HL-60 (cell line): ENCODE measurements around the gene SGCE.

Experiments
- DNase-seq, 2 experiments: peaks; one replicate each; pipeline ENCODE4 v3.0.0-alpha.2; 2010 to 2020; ENCODE audit warnings: low read depth in 1 of 2, low spot score in 1 of 2
- H3K27ac ChIP-seq: fragments of 250-450 bp; sonication (Bioruptor Pico); replicated peaks from 2 replicates; pipeline ENCODE4 v1.5.1; 2020; ENCODE audit warnings: mild to moderate bottlenecking, moderate library complexity
- H3K27me3 ChIP-seq: fragments of 250-450 bp; sonication (Bioruptor Pico); 2 replicates; pipeline ENCODE4 v1.5.1; 2021; ENCODE audit warnings: mild to moderate bottlenecking, moderate library complexity; ENCODE audit not compliant: insufficient read depth, poor library complexity, severe bottlenecking
- H3K4me3 ChIP-seq: replicated peaks from 2 replicates; pipeline ENCODE4 v1.5.1; 2011; ENCODE audit warnings: mild to moderate bottlenecking, control low read depth, low read length; ENCODE audit not compliant: insufficient read depth
- GABPA ChIP-seq: IDR thresholded peaks from 2 replicates; pipeline ENCODE4 v1.6.1; 2012; ENCODE audit warnings: low read depth
- POLR2AphosphoS5 ChIP-seq: IDR thresholded peaks from 2 replicates; pipeline ENCODE4 v1.6.1; 2012; ENCODE audit warnings: low read depth
- SPI1 ChIP-seq: IDR thresholded peaks from 2 replicates; pipeline ENCODE4 v1.6.1; 2012; ENCODE audit warnings: low read depth, mild to moderate bottlenecking, borderline replicate concordance
- TF ChIP-seq, protein P1 (sequence below): IDR thresholded peaks from one replicate; pipeline ENCODE4 v1.5.1; 2011; ENCODE audit warnings: low read length, control low read depth, inconsistent platforms; ENCODE audit not compliant: insufficient read depth
- TF ChIP-seq, protein P2 (sequence below): IDR thresholded peaks from 2 replicates; pipeline ENCODE4 v1.6.1; 2012; ENCODE audit warnings: low read depth; ENCODE audit not compliant: insufficient replicate concordance

The SGCE gene

DNA sequence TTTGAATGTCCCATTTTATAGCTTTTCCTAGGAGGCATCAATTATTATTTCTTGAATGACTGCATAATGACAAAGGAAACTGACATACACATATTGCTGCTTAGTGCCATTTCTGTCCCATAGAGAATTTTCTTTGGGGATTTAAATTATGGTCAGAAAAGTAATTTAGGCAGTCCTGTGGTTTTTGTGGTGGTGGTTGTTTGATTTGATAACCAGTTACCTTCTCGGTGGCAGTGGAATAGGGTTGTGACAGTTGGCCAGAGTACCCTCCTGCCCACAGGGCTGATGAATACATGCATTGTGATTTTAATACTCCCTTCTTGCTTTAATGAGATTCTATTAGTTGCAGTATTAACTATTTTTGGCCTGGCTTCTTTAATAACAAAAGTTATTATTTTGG lies 6.6 kb upstream of the SGCE start:
- H3K27me3 ChIP-seq: no peaks in the 10 kb centered on the region
- no peak overlapping the region for H3K4me3 ChIP-seq
- H3K27ac ChIP-seq: no peak overlapping the region
- no peak for DNase-seq
- TF ChIP-seq, protein P1, sequence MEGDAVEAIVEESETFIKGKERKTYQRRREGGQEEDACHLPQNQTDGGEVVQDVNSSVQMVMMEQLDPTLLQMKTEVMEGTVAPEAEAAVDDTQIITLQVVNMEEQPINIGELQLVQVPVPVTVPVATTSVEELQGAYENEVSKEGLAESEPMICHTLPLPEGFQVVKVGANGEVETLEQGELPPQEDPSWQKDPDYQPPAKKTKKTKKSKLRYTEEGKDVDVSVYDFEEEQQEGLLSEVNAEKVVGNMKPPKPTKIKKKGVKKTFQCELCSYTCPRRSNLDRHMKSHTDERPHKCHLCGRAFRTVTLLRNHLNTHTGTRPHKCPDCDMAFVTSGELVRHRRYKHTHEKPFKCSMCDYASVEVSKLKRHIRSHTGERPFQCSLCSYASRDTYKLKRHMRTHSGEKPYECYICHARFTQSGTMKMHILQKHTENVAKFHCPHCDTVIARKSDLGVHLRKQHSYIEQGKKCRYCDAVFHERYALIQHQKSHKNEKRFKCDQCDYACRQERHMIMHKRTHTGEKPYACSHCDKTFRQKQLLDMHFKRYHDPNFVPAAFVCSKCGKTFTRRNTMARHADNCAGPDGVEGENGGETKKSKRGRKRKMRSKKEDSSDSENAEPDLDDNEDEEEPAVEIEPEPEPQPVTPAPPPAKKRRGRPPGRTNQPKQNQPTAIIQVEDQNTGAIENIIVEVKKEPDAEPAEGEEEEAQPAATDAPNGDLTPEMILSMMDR: no peak
- TF ChIP-seq GABPA (no peak), POLR2AphosphoS5 (no peak), SPI1 (no peak)
- TF ChIP-seq, protein P2, sequence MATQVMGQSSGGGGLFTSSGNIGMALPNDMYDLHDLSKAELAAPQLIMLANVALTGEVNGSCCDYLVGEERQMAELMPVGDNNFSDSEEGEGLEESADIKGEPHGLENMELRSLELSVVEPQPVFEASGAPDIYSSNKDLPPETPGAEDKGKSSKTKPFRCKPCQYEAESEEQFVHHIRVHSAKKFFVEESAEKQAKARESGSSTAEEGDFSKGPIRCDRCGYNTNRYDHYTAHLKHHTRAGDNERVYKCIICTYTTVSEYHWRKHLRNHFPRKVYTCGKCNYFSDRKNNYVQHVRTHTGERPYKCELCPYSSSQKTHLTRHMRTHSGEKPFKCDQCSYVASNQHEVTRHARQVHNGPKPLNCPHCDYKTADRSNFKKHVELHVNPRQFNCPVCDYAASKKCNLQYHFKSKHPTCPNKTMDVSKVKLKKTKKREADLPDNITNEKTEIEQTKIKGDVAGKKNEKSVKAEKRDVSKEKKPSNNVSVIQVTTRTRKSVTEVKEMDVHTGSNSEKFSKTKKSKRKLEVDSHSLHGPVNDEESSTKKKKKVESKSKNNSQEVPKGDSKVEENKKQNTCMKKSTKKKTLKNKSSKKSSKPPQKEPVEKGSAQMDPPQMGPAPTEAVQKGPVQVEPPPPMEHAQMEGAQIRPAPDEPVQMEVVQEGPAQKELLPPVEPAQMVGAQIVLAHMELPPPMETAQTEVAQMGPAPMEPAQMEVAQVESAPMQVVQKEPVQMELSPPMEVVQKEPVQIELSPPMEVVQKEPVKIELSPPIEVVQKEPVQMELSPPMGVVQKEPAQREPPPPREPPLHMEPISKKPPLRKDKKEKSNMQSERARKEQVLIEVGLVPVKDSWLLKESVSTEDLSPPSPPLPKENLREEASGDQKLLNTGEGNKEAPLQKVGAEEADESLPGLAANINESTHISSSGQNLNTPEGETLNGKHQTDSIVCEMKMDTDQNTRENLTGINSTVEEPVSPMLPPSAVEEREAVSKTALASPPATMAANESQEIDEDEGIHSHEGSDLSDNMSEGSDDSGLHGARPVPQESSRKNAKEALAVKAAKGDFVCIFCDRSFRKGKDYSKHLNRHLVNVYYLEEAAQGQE: no peak

DNA sequence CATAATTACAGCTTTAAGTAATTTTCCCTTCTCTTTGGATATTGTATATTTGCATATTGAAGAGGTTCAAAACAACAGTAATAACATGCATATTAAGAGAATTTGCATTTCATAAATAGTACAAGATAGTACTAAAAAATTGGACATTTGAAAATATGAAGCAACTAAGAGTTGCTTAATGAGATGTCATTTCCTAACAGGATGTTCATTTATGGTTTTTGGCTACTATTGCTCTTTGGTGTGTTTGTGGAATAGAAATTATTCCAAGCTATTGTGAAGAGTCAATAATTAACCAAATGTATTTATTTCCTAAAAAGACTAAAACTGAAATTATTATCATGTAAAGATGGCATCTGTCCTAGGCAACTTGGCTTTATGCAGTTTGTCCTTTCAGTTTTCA lies 4.1 kb upstream of the SGCE start:
- DNase-seq: no peak
- Histone ChIP-seq H3K27me3 (peaks cover 15% of the 10 kb centered on the region), H3K4me3 (no peak overlapping the region), H3K27ac (no peak overlapping the region)
- TF ChIP-seq, protein P1: no peak
- TF ChIP-seq SPI1: no peak
- no peak for TF ChIP-seq GABPA
- TF ChIP-seq, protein P2: no peak
- no peak for TF ChIP-seq POLR2AphosphoS5

DNA sequence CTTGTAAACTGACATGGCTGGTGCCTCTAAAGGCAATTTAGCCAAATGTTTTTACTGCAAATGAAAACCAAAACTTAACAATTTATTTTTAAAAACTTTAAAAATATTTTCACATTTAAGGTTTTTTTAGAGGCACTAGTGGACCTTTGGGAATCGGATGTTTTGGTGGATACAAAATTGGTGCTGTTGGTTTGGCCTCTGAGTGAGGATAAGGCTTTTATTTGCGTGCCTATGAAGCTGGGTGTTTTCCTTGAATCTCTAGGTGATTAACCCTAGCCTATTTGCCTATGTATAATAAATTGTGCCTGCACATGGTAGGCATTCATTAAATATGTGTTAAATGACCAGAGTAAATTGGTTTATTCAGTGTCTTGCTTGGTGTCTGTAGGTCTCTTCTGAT lies 2.9 kb upstream of the SGCE start:
- TF ChIP-seq, protein P1: no peak
- TF ChIP-seq SPI1: no peak
- no peak for TF ChIP-seq GABPA
- H3K4me3 ChIP-seq: no peak overlapping the region
- DNase-seq: no peak

More for the DNA sequence above, 2.9 kb upstream of the SGCE start:
- no peak overlapping the region for H3K27ac ChIP-seq
- H3K27me3 ChIP-seq: peaks cover 26% of the 10 kb centered on the region
